MM.1S (cell line): Measurements from ENCODE around the gene CACHD1.

Experiments
- DNase-seq: peaks from one replicate; pipeline ENCODE4 v3.0.0-alpha.2; 2015
- H2AFZ ChIP-seq: fragments of 300-600 bp; sonication (generic); 2 replicates; pipeline ENCODE4 v1.6.0; 2016; ENCODE audit warnings: antibody characterized with exemption, low read length
- H3F3A ChIP-seq: fragments of 300-600 bp; sonication (generic); 2 replicates; pipeline ENCODE4 v1.6.1; 2016; ENCODE audit warnings: mild to moderate bottlenecking, antibody characterized with exemption, low read length, moderate library complexity, mixed read lengths; ENCODE audit not compliant: insufficient read depth
- H3K27ac ChIP-seq: fragments of 300-600 bp; sonication (generic); 2 replicates; pipeline ENCODE4 v1.5.1; 2016; ENCODE audit warnings: mild to moderate bottlenecking, low read length
- H3K27me3 ChIP-seq: fragments of 300-600 bp; sonication (generic); replicated peaks from 2 replicates; pipeline ENCODE4 v1.6.0; 2016; ENCODE audit warnings: low read length; ENCODE audit not compliant: insufficient read depth
- H3K36me3 ChIP-seq: fragments of 300-600 bp; sonication (generic); replicated peaks from 2 replicates; pipeline ENCODE4 v1.6.1; 2016; ENCODE audit warnings: mild to moderate bottlenecking, low read length, mixed read lengths; ENCODE audit not compliant: insufficient read depth
- H3K4me1 ChIP-seq: fragments of 300-600 bp; sonication (generic); 2 replicates; pipeline ENCODE4 v1.6.1; 2016; ENCODE audit warnings: low read length, mixed read lengths
- H3K4me2 ChIP-seq: fragments of 300-600 bp; sonication (generic); 2 replicates; pipeline ENCODE4 v1.6.0; 2016; ENCODE audit warnings: low read depth, low read length
- H3K4me3 ChIP-seq: fragments of 300-600 bp; sonication (generic); 2 replicates; pipeline ENCODE4 v1.5.1; 2016; ENCODE audit warnings: low read length, mixed read lengths
- H3K79me2 ChIP-seq: fragments of 300-600 bp; sonication (generic); 2 replicates; pipeline ENCODE4 v1.6.1; 2016; ENCODE audit warnings: mixed run types, low read length, mixed read lengths
- H3K9ac ChIP-seq: fragments of 300-600 bp; sonication (generic); 2 replicates; pipeline ENCODE4 v1.6.1; 2016; ENCODE audit warnings: low read length, mixed read lengths
- H3K9me2 ChIP-seq: fragments of 300-600 bp; sonication (generic); replicated peaks from 2 replicates; pipeline ENCODE4 v1.6.1; 2016; ENCODE audit warnings: mild to moderate bottlenecking, low read length, mixed read lengths; ENCODE audit not compliant: insufficient read depth
- H3K9me3 ChIP-seq: fragments of 300-600 bp; sonication (generic); replicated peaks from 2 replicates; pipeline ENCODE4 v1.6.1; 2016; ENCODE audit warnings: mild to moderate bottlenecking, low read length, mixed read lengths; ENCODE audit not compliant: insufficient read depth
- H4K20me1 ChIP-seq: fragments of 300-600 bp; sonication (generic); 2 replicates; pipeline ENCODE4 v1.6.1; 2016; ENCODE audit warnings: mild to moderate bottlenecking, low read length, moderate library complexity, mixed read lengths; ENCODE audit not compliant: insufficient read depth
- CTCF ChIP-seq: fragments of 300-600 bp; sonication (generic); IDR thresholded peaks from 2 replicates; pipeline ENCODE4 v1.5.1; 2016; ENCODE audit warnings: antibody characterized with exemption, low read length, mixed read lengths
- EZH2 ChIP-seq: fragments of 300-600 bp; sonication (generic); optimal IDR thresholded peaks from 2 replicates; pipeline ENCODE3; 2017; ENCODE audit warnings: low read depth, mild to moderate bottlenecking, antibody characterized with exemption, low read length, mixed read lengths
- EZH2phosphoT487 ChIP-seq: fragments of 300-600 bp; sonication (generic); IDR thresholded peaks from 2 replicates; pipeline ENCODE4 v1.6.1; 2018; ENCODE audit warnings: antibody characterized with exemption, low read length

CACHD1 gene

GRCh38 chr1:64478594-64479470, 8.9 kb downstream of the CACHD1 start:
- Histone ChIP-seq H3K4me2 (no peak overlapping the region), H3K9me3 (no peaks in the 10 kb centered on the region), H4K20me1 (no peaks in the 10 kb centered on the region), H3K27ac (no peak overlapping the region), H2AFZ (no peak overlapping the region), H3K9me2 (no peaks in the 10 kb centered on the region), H3F3A (no peaks in the 10 kb centered on the region), H3K79me2 (no peaks in the 10 kb centered on the region), H3K4me3 (no peak overlapping the region), H3K4me1 (no peaks in the 10 kb centered on the region), H3K36me3 (no peaks in the 10 kb centered on the region), H3K9ac (no peak overlapping the region), H3K27me3 (no peaks in the 10 kb centered on the region)
- TF ChIP-seq EZH2 (no peak), CTCF (no peak), EZH2phosphoT487 (no peak)
- DNase-seq, result no peak

GRCh38 chr1:64479874-64480273, 9.9 kb downstream of the CACHD1 start:
- Histone ChIP-seq H3F3A (no peaks in the 10 kb centered on the region), H2AFZ (no peak overlapping the region), H3K36me3 (no peaks in the 10 kb centered on the region), H3K27ac (no peak overlapping the region), H3K9me3 (no peaks in the 10 kb centered on the region), H3K4me1 (no peaks in the 10 kb centered on the region), H3K9ac (no peak overlapping the region), H3K9me2 (no peaks in the 10 kb centered on the region), H3K4me2 (no peak overlapping the region), H3K79me2 (no peaks in the 10 kb centered on the region), H3K4me3 (no peak overlapping the region), H3K27me3 (no peaks in the 10 kb centered on the region), H4K20me1 (no peaks in the 10 kb centered on the region)
- DNase-seq, result no peak
- TF ChIP-seq EZH2phosphoT487 (no peak), CTCF (no peak), EZH2 (no peak)

- no peaks in the 10 kb centered on the region for H3K9me3 ChIP-seq
- no peaks in the 10 kb centered on the region for H3K27me3 ChIP-seq
- no peak overlapping the region for H3K27ac ChIP-seq
- H3K79me2 ChIP-seq, result no peaks in the 10 kb centered on the region
- no peak overlapping the region for H3K9ac ChIP-seq
- no peak overlapping the region for H3K4me2 ChIP-seq
- DNase-seq, result no peak
- no peaks in the 10 kb centered on the region for H3K4me1 ChIP-seq
- TF ChIP-seq CTCF (no peak), EZH2phosphoT487 (no peak), EZH2 (no peak)
- H2AFZ ChIP-seq, result no peak overlapping the region
- H3F3A ChIP-seq, result no peaks in the 10 kb centered on the region
- no peaks in the 10 kb centered on the region for H4K20me1 ChIP-seq
- no peaks in the 10 kb centered on the region for H3K9me2 ChIP-seq
- no peak overlapping the region for H3K4me3 ChIP-seq
- no peaks in the 10 kb centered on the region for H3K36me3 ChIP-seq
Measured at GRCh38 chr1:64480999-64481772, 11.3 kb downstream of the CACHD1 start.
